Measurements from ENCODE around the gene SELENOM. TPM values are rescaled to one million over a fixed set of nuclear protein-coding genes. Genes with fewer than 3 reads are reported as not detected.

SELENOM gene
- total RNA-seq, 1 experiment from 2014 or later, result 2.0 TPM

Other genes with a start within 250 kb of the SELENOM start
- 44.9 and 49.9 TPM in 2 replicates for gene MORC2, start 138.8 kb downstream of the SELENOM start, total RNA-seq (2022)
- gene TUG1, start 138.3 kb downstream of the SELENOM start, total RNA-seq (2022), result 99.1 and 103 TPM in 2 replicates
- gene SMTN, start 26.2 kb downstream of the SELENOM start, total RNA-seq (2022), result 69.8 and 71.0 TPM in 2 replicates
- gene INPP5J, start 15.4 kb upstream of the SELENOM start, total RNA-seq (2022), result 6.8 and 7.8 TPM in 2 replicates
- gene PLA2G3, start 32.9 kb upstream of the SELENOM start, total RNA-seq (2022), result not detected in 2 replicates
- 27.8 and 30.3 TPM in 2 replicates for gene RNF185, start 52.6 kb upstream of the SELENOM start, total RNA-seq (2022)
- 34.8 and 36.3 TPM in 2 replicates for gene LIMK2, start 104.7 kb upstream of the SELENOM start, total RNA-seq (2022)
- gene PIK3IP1, start 184.9 kb upstream of the SELENOM start, total RNA-seq (2022), result 0.68 and 0.72 TPM in 2 replicates
- gene PATZ1, start 238.8 kb upstream of the SELENOM start, total RNA-seq (2022), result 36.6 and 40.9 TPM in 2 replicates